ENCODE data around the gene PASK. TPM values are rescaled to one million over a fixed set of nuclear protein-coding genes. Genes with fewer than 3 reads are reported as not detected.

PASK gene
- total and polyA plus RNA-seq, 8 donors = 0.58 to 56.7 (median 5.9) TPM

- intact Hi-C loops (cut with DNase I; ENCODE audit: low total_unique reads) = no loop called here
- no peak for TF ChIP-seq CTCF (IDR thresholded peaks at IDR 0.05)
- no peak for TF ChIP-seq EP300 (IDR thresholded peaks at IDR 0.05)
- no peak for TF ChIP-seq POLR2A (IDR thresholded peaks at IDR 0.05)
- no peak for TF ChIP-seq POLR2AphosphoS5 (IDR thresholded peaks at IDR 0.05)
- no peaks in the 10 kb centered on the region for H3K27me3 ChIP-seq
- no peak overlapping the region for H3K27ac ChIP-seq
- H3K36me3 ChIP-seq = peaks cover 2 to 42% (median 31%) of the 10 kb centered on the region in 4 donors
- H3K4me3 ChIP-seq = no peak overlapping the region
- 87 to 93% (median 88%) methylated on average over 9 of the region's 9 CpGs for WGBS, 5 donors
- H3K4me1 ChIP-seq = no peaks in the 10 kb centered on the region
- H3K9me3 ChIP-seq = no peaks in the 10 kb centered on the region
- DNase-seq = no peak
Observed at GRCh38 chr2:241142593-241142992, 6.7 kb downstream of the PASK start.

- intact Hi-C loops (cut with DNase I; ENCODE audit: low total_unique reads) = no loop called here
- Histone ChIP-seq H3K4me3 (no peak overlapping the region), H3K27me3 (no peaks in the 10 kb centered on the region), H3K27ac (no peak overlapping the region), H3K36me3 (peaks cover 2 to 48% (median 36%) of the 10 kb centered on the region in 4 donors), H3K4me1 (no peaks in the 10 kb centered on the region), H3K9me3 (no peaks in the 10 kb centered on the region)
- no peak for TF ChIP-seq EP300 (IDR thresholded peaks at IDR 0.05)
- no peak for TF ChIP-seq POLR2A (IDR thresholded peaks at IDR 0.05)
- TF ChIP-seq CTCF (IDR thresholded peaks at IDR 0.05) = no peak
- no peak for TF ChIP-seq POLR2AphosphoS5 (IDR thresholded peaks at IDR 0.05)
- no peak for DNase-seq
- WGBS, 5 donors = 91 to 99% (median 96%) methylated on average over 6 of the region's 6 CpGs
Observed at GRCh38 chr2:241142063-241142462, 7.2 kb downstream of the PASK start.

DNA sequence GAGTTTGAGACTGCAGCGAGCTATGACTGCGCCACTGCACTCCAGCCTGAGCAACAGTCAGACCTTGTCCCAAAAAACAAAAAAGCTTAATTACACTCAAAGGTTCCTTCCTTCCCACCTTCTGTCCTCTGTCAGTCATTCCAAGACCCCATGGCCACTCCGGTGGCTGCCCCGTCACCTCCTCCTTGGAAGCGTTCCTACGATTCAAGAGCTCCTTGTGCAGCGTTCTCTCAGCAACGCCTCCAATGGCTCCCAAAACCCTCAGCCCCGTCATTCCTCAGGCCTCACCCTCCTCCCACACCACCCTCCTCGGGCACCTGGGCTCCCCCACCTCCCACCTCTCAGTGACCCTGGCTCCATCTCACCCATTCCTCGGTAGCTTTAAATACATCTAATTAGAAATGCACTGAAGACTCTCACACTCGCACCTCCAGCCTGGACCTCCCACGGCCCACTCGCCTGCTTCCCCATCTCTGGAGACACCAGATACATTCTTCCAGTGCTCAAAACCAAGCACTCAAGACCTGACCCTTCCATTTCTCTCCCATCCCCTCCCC is 8.0 kb downstream of the PASK start:
- Histone ChIP-seq H3K36me3 (peaks cover 2 to 55% (median 44%) of the 10 kb centered on the region in 4 donors), H3K4me1 (no peaks in the 10 kb centered on the region), H3K9me3 (no peaks in the 10 kb centered on the region), H3K27me3 (no peaks in the 10 kb centered on the region), H3K27ac (no peak overlapping the region), H3K4me3 (no peak overlapping the region)
- DNase-seq = no peak
- WGBS, 5 donors = 95 to 97% (median 96%) methylated on average over 14 of the region's 14 CpGs
- intact Hi-C loops (cut with DNase I; ENCODE audit: low total_unique reads) = no loop called here
- no peak for TF ChIP-seq POLR2A (IDR thresholded peaks at IDR 0.05)
- no peak for TF ChIP-seq POLR2AphosphoS5 (IDR thresholded peaks at IDR 0.05)
- no peak for TF ChIP-seq EP300 (IDR thresholded peaks at IDR 0.05)
- no peak for TF ChIP-seq CTCF (IDR thresholded peaks at IDR 0.05)

DNA sequence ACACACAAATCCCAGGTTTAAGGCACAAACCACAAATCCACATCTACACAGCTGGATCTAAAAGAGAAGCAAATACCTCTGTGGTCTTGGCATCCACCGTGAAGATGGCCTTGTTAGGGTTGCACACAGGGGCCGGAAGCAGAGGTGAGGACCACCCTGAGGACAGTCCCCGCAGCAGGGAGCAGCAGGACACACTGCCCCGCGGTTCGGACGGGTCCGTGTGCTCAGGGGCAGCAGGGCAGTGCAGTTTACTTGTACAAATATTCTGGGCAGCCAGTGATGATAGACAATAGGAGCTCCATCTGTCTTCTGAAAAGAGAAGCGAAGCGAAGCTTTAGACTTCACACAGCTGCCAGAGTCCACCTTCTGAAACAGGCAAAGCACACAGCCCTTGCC is 8.8 kb downstream of the PASK start:
- H3K9me3 ChIP-seq = no peaks in the 10 kb centered on the region
- no peak for DNase-seq
- no peaks in the 10 kb centered on the region for H3K4me1 ChIP-seq
- 94 to 96% (median 95%) methylated on average over 5 to 10 of the region's 10 CpGs for WGBS, 5 donors
- H3K27ac ChIP-seq = no peak overlapping the region
- H3K4me3 ChIP-seq = no peak overlapping the region
- H3K36me3 ChIP-seq = peaks cover 2 to 64% (median 49%) of the 10 kb centered on the region in 4 donors
- no peaks in the 10 kb centered on the region for H3K27me3 ChIP-seq
- TF ChIP-seq CTCF (IDR thresholded peaks at IDR 0.05) (no peak), POLR2A (IDR thresholded peaks at IDR 0.05) (no peak), POLR2AphosphoS5 (IDR thresholded peaks at IDR 0.05) (no peak), EP300 (IDR thresholded peaks at IDR 0.05) (no peak)
- intact Hi-C loops (cut with DNase I; ENCODE audit: low total_unique reads) = no loop called here
